ENCODE data around the gene YPEL4. TPM values are rescaled to one million over a fixed set of nuclear protein-coding genes. Genes with fewer than 3 reads are reported as not detected.

The YPEL4 gene
- total RNA-seq, 1 experiment from 2014 or later: not detected

GRCh38 chr11:57651408-57651807 is 1.7 kb upstream of the YPEL4 start:
- H3F3A ChIP-seq (ENCODE audit: low read length, unreplicated experiment): no peaks in the 10 kb centered on the region
- H3K9me3 ChIP-seq (ENCODE audit: low read length): no peaks in the 10 kb centered on the region
- H3K4me3 ChIP-seq (ENCODE audit: low read length): no peak overlapping the region
- no peak overlapping the region for H3K9ac ChIP-seq (ENCODE audit: low read length)
- no peak for ATAC-seq
- POLR2A ChIA-PET (ENCODE audit: unreplicated experiment): no interaction called here
- no peak overlapping the region for H3K27ac ChIP-seq (ENCODE audit: low read length)
- no peak for TF ChIP-seq EZH2phosphoT487 (IDR thresholded peaks at IDR 0.05; ENCODE audit: borderline replicate concordance, low read length)
- TF ChIP-seq, protein P1, sequence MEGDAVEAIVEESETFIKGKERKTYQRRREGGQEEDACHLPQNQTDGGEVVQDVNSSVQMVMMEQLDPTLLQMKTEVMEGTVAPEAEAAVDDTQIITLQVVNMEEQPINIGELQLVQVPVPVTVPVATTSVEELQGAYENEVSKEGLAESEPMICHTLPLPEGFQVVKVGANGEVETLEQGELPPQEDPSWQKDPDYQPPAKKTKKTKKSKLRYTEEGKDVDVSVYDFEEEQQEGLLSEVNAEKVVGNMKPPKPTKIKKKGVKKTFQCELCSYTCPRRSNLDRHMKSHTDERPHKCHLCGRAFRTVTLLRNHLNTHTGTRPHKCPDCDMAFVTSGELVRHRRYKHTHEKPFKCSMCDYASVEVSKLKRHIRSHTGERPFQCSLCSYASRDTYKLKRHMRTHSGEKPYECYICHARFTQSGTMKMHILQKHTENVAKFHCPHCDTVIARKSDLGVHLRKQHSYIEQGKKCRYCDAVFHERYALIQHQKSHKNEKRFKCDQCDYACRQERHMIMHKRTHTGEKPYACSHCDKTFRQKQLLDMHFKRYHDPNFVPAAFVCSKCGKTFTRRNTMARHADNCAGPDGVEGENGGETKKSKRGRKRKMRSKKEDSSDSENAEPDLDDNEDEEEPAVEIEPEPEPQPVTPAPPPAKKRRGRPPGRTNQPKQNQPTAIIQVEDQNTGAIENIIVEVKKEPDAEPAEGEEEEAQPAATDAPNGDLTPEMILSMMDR (conservative IDR thresholded peaks at IDR 0.05; ENCODE audit: low read depth, low read length): no peak
- no peak for TF ChIP-seq EZH2 (IDR thresholded peaks at IDR 0.05; ENCODE audit: low read length, unreplicated experiment)
- no peaks in the 10 kb centered on the region for H4K20me1 ChIP-seq (ENCODE audit: low read length)
- H3K79me2 ChIP-seq (ENCODE audit: low read length): no peaks in the 10 kb centered on the region
- H3K4me2 ChIP-seq (ENCODE audit: low read length): no peak overlapping the region
- no peak overlapping the region for H2AFZ ChIP-seq (ENCODE audit: low read length)
- no TSS peak for BruUV-seq (replicated peaks)
- H3K4me1 ChIP-seq (ENCODE audit: insufficient read depth, low read length): peaks cover 17% of the 10 kb centered on the region
- H3K27me3 ChIP-seq (ENCODE audit: low read length): peaks cover 29% of the 10 kb centered on the region
- intact Hi-C loops (cut with micrococcal nuclease): no loop called here
- CTCF ChIA-PET: no interaction called here
- no peaks in the 10 kb centered on the region for H3K36me3 ChIP-seq (ENCODE audit: low read depth, low read length)
- no peak for DNase-seq
- no peaks in the 10 kb centered on the region for H3K9me2 ChIP-seq (replicated peaks; ENCODE audit: low read length)

GRCh38 chr11:57650739-57651090 is 1.0 kb upstream of the YPEL4 start:
- Histone ChIP-seq H3K27me3 (ENCODE audit: low read length) (peaks cover 29% of the 10 kb centered on the region), H3F3A (ENCODE audit: low read length, unreplicated experiment) (no peaks in the 10 kb centered on the region), H3K36me3 (ENCODE audit: low read depth, low read length) (no peaks in the 10 kb centered on the region), H3K9me3 (ENCODE audit: low read length) (no peaks in the 10 kb centered on the region), H3K4me1 (ENCODE audit: insufficient read depth, low read length) (peaks cover 17% of the 10 kb centered on the region), H3K9me2 (replicated peaks; ENCODE audit: low read length) (no peaks in the 10 kb centered on the region), H4K20me1 (ENCODE audit: low read length) (no peaks in the 10 kb centered on the region), H2AFZ (ENCODE audit: low read length) (no peak overlapping the region), H3K27ac (ENCODE audit: low read length) (no peak overlapping the region), H3K9ac (ENCODE audit: low read length) (no peak overlapping the region), H3K4me3 (ENCODE audit: low read length) (no peak overlapping the region), H3K79me2 (ENCODE audit: low read length) (no peaks in the 10 kb centered on the region), H3K4me2 (ENCODE audit: low read length) (no peak overlapping the region)
- intact Hi-C loops (cut with micrococcal nuclease): no loop called here
- TF ChIP-seq EZH2 (IDR thresholded peaks at IDR 0.05; ENCODE audit: low read length, unreplicated experiment): no peak
- no peak for TF ChIP-seq EZH2phosphoT487 (IDR thresholded peaks at IDR 0.05; ENCODE audit: borderline replicate concordance, low read length)
- TF ChIP-seq, protein P1 (conservative IDR thresholded peaks at IDR 0.05; ENCODE audit: low read depth, low read length): no peak
- ChIA-PET POLR2A (ENCODE audit: unreplicated experiment) (no interaction called here), CTCF (no interaction called here)
- DNase-seq: no peak
- BruUV-seq (replicated peaks): no TSS peak
- ATAC-seq: no peak

- H3K4me3 ChIP-seq (ENCODE audit: low read length): peak overlapping the region; percentile 50
- ATAC-seq (peak; percentile 8), DNase-seq (no peak)
- peaks cover 29% of the 10 kb centered on the region for H3K27me3 ChIP-seq (ENCODE audit: low read length)
- no peaks in the 10 kb centered on the region for H3K36me3 ChIP-seq (ENCODE audit: low read depth, low read length)
- H3K79me2 ChIP-seq (ENCODE audit: low read length): no peaks in the 10 kb centered on the region
- H3K9me3 ChIP-seq (ENCODE audit: low read length): no peaks in the 10 kb centered on the region
- H3K27ac ChIP-seq (ENCODE audit: low read length): no peak overlapping the region
- no peaks in the 10 kb centered on the region for H4K20me1 ChIP-seq (ENCODE audit: low read length)
- TF ChIP-seq EZH2 (IDR thresholded peaks at IDR 0.05; ENCODE audit: low read length, unreplicated experiment): no peak
- no peak for TF ChIP-seq EZH2phosphoT487 (IDR thresholded peaks at IDR 0.05; ENCODE audit: borderline replicate concordance, low read length)
- TF ChIP-seq, protein P1 (conservative IDR thresholded peaks at IDR 0.05; ENCODE audit: low read depth, low read length): no peak
- H2AFZ ChIP-seq (ENCODE audit: low read length): no peak overlapping the region
- peak overlapping the region; percentile 76 for H3K4me2 ChIP-seq (ENCODE audit: low read length)
- POLR2A ChIA-PET (ENCODE audit: unreplicated experiment): no interaction called here
- H3K9ac ChIP-seq (ENCODE audit: low read length): no peak overlapping the region
- intact Hi-C loops (cut with micrococcal nuclease): no loop called here
- no peaks in the 10 kb centered on the region for H3K9me2 ChIP-seq (replicated peaks; ENCODE audit: low read length)
- peaks cover 17% of the 10 kb centered on the region for H3K4me1 ChIP-seq (ENCODE audit: insufficient read depth, low read length)
- BruUV-seq (replicated peaks): no TSS peak
- CTCF ChIA-PET: interaction anchor here (0.8 to 1.2 kb wide), 2 partner anchors 156 to 172 kb away, joined by 3 to 4 read pairs; no protein-coding TSS in a partner anchor
- no peaks in the 10 kb centered on the region for H3F3A ChIP-seq (ENCODE audit: low read length, unreplicated experiment)
These were observed 644 bp downstream of the YPEL4 start for GRCh38 chr11:57648801-57649735.
